Activated CD4-positive, alpha-beta memory T cell treated with anti-CD3 and anti-CD28 coated beads for 36 hours (primary cell): ENCODE measurements around the gene FLT3LG. TPM values are rescaled to one million over a fixed set of nuclear protein-coding genes. Genes with fewer than 3 reads are reported as not detected.
A peak's percentile ranks its signal among the peaks of the same experiment; 100 is the strongest.

ENCODE experiments used
- CTCF ChIA-PET: fragments of 350-600 bp; sonication (Branson Sonifier 250); formaldehyde crosslinking; loops from one replicate; lab custom pipeline; 2021; ENCODE audit warnings: antibody characterized with exemption, inconsistent platforms; lab: Charles Lee
- POLR2A ChIA-PET: fragments of 350-600 bp; sonication (Branson Sonifier 250); formaldehyde crosslinking; loops from one replicate; lab custom pipeline; 2021; ENCODE audit warnings: antibody characterized with exemption; lab: Charles Lee
- DNase-seq: peaks from one replicate; pipeline ENCODE4 v3.0.0-alpha.2; 2020
- H3K27ac Mint-ChIP-seq: one replicate; pipeline ENCODE4 v1.8.0; 2021; ENCODE audit warnings: mixed read lengths
- H3K27me3 Mint-ChIP-seq: one replicate; pipeline ENCODE4 v1.8.0; 2021; ENCODE audit warnings: mixed read lengths
- H3K36me3 Mint-ChIP-seq: one replicate; pipeline ENCODE4 v1.8.0; 2021; ENCODE audit warnings: mixed read lengths
- H3K4me1 Mint-ChIP-seq: one replicate; pipeline ENCODE4 v1.8.0; 2021; ENCODE audit warnings: low read depth, mixed read lengths
- H3K4me3 Mint-ChIP-seq: one replicate; pipeline ENCODE4 v1.8.0; 2021; ENCODE audit warnings: mild to moderate bottlenecking, mixed read lengths
- H3K9me3 Mint-ChIP-seq: one replicate; pipeline ENCODE4 v1.8.0; 2021; ENCODE audit warnings: mixed read lengths
- intact Hi-C: fragments of 100-400 bp; cut with micrococcal nuclease; formaldehyde crosslinking; loops from one replicate; pipeline ENCODE4 v1.15.1; 2023
- total RNA-seq, 2 experiments: library from RNA; stranded (reverse); gene quantifications; one replicate each; pipeline ENCODE4 v1.2.3, GENCODE V29; 2021

Gene FLT3LG
- total RNA-seq, 2 experiments from 2014 or later: 50.1 to 51.0 TPM

GRCh38 chr19:49479975-49480628, 6.1 kb downstream of the FLT3LG start:
- no peak overlapping the region for H3K4me3 Mint-ChIP-seq
- peaks cover 19% of the 10 kb centered on the region for H3K4me1 Mint-ChIP-seq
- DNase-seq: no peak
- H3K27me3 Mint-ChIP-seq: no peaks in the 10 kb centered on the region
- no peak overlapping the region for H3K27ac Mint-ChIP-seq
- ChIA-PET CTCF (no interaction called here), POLR2A (no interaction called here)
- H3K9me3 Mint-ChIP-seq: no peaks in the 10 kb centered on the region
- intact Hi-C loops: loop anchor here (10.0 kb wide), 2 partner anchors 215 to 255 kb away; no protein-coding TSS in a partner anchor
- H3K36me3 Mint-ChIP-seq: peaks cover 22% of the 10 kb centered on the region

GRCh38 chr19:49481020-49481683, 7.1 kb downstream of the FLT3LG start:
- Mint-ChIP-seq H3K36me3 (peaks cover 16% of the 10 kb centered on the region), H3K9me3 (no peaks in the 10 kb centered on the region), H3K27ac (peak overlapping the region; percentile 34), H3K4me3 (no peak overlapping the region), H3K4me1 (peaks cover 12% of the 10 kb centered on the region), H3K27me3 (no peaks in the 10 kb centered on the region)
- POLR2A ChIA-PET: interaction anchor here (0.6 kb wide), 1 partner anchor 345 kb away, joined by 4 read pairs; no protein-coding TSS in a partner anchor
- DNase-seq: no peak
- CTCF ChIA-PET: no interaction called here
- intact Hi-C loops: no loop called here

GRCh38 chr19:49486232-49486631, 12.2 kb downstream of the FLT3LG start:
- H3K27me3 Mint-ChIP-seq: peaks cover 3% of the 10 kb centered on the region
- ChIA-PET CTCF (interaction anchor here (1.9 to 2.4 kb wide), 2 partner anchors 10 to 13 kb away, joined by 6 to 12 read pairs; partner anchors contain the start of gene FLT3LG), POLR2A (interaction anchor here (1.0 kb wide), 1 partner anchor 10 kb away, joined by 3 read pairs; no protein-coding TSS in a partner anchor)
- H3K9me3 Mint-ChIP-seq: no peaks in the 10 kb centered on the region
- H3K4me3 Mint-ChIP-seq: peak overlapping the region; percentile 18
- H3K4me1 Mint-ChIP-seq: peaks cover 21% of the 10 kb centered on the region
- peaks cover 47% of the 10 kb centered on the region for H3K36me3 Mint-ChIP-seq
- peak overlapping the region; percentile 83 for H3K27ac Mint-ChIP-seq
- DNase-seq: no peak
- intact Hi-C loops: loop anchor here (2.0 kb wide), 1 partner anchor 15 kb away; no protein-coding TSS in a partner anchor

DNA sequence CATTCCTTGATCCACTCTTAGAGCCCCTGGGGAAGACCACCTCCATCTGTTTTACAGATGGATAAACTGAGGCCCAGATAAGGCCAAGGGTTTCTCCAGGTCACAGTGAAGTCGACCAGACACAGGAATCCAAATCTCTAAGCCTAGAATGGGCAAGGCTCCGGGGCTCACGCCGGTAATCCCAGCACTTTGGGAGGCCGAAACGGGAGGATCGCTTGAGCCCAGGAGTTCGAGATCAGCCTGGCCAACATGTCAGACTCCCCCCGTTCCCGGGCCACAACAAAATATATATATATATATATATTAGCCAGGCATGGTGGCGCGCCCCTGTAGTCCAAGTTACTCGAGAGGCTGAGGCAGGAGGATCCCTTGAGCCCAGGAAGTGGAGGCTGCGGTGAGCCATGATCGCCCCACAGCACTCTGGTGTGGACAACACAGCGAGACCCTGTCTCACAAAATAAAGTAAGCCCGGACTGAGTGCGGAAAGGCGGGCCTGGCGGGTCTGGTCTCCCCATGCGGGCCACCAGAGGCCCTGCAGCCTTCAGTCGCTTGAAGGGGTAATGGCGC, 12.8 kb downstream of the FLT3LG start:
- Mint-ChIP-seq H3K9me3 (no peaks in the 10 kb centered on the region), H3K4me1 (peaks cover 23% of the 10 kb centered on the region), H3K4me3 (peak overlapping the region; percentile 94), H3K36me3 (peaks cover 51% of the 10 kb centered on the region), H3K27me3 (peaks cover 3% of the 10 kb centered on the region), H3K27ac (peak overlapping the region; percentile 97)
- intact Hi-C loops: loop anchor here (1.0 to 2.0 kb wide), 4 partner anchors 10 to 33 kb away; partner anchors contain the start of genes ALDH16A1 and RPS11
- no peak for DNase-seq
- ChIA-PET CTCF (interaction anchor here (1.1 to 2.4 kb wide), 2 partner anchors 11 kb away, joined by 4 to 12 read pairs; no protein-coding TSS in a partner anchor), POLR2A (interaction anchor here (1.0 to 3.0 kb wide), 4 partner anchors 10 to 35 kb away, joined by 3 to 15 read pairs (median 6); partner anchors contain the start of gene PIH1D1)

DNA sequence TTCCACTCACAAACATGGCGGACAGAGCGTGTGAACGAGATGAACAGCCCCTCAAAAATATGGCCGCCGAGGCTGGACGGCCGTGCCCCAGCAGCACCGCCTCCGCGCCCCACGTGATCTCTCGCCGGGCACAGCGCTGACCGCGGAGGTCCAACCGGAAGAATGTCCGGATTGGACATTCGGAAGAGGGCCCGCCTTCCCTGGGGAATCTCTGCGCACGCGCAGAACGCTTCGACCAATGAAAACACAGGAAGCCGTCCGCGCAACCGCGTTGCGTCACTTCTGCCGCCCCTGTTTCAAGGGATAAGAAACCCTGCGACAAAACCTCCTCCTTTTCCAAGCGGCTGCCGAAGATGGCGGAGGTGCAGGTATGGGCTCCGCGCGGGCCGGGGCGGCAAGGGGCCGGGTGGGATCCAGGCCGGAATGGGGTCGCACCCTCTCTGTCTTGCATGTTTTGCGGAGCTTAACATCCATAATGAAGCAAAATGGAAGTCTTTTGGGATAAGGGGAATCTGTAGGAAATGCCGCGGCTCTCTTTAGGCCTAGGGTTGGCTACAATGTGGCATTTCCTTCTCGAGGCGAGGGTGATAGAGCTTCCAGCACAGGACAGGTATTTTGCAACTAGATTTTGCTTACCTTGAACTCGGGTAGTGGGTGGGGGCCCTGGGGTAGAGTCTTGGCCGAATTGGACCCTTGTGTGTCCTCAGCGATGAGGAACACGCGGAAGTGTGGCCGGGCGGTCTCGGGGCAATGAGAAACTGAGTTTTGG, 13.4 kb downstream of the FLT3LG start, which contains the start of gene RPL13A:
TSS of gene RPL13A (plus strand) at position 332 of the 769 bp plus-strand sequence. CDS start at position 354, 22 bp downstream.
- Mint-ChIP-seq H3K36me3 (peaks cover 57% of the 10 kb centered on the region), H3K4me1 (peaks cover 24% of the 10 kb centered on the region), H3K27ac (peak within 1 kb of the TSS; percentile 97), H3K4me3 (peak within 1 kb of the TSS; percentile 94), H3K27me3 (peaks cover 3% of the 10 kb centered on the region), H3K9me3 (no peaks in the 10 kb centered on the region)
- ChIA-PET POLR2A (interaction anchor here (0.8 to 3.0 kb wide), 9 partner anchors 9 to 189 kb away, joined by 3 to 15 read pairs (median 4); partner anchors contain the start of genes ALDH16A1 and PIH1D1), CTCF (interaction anchor here (1.1 kb wide), 1 partner anchor 12 kb away, joined by 4 read pairs; no protein-coding TSS in a partner anchor)
- DNase-seq: peak; percentile 100
- intact Hi-C loops: loop anchor here (1.0 to 2.0 kb wide), 4 partner anchors 9 to 34 kb away; partner anchors contain the start of genes ALDH16A1 and RPS11

- intact Hi-C loops: no loop called here
- peaks cover 64% of the 10 kb centered on the region for H3K36me3 Mint-ChIP-seq
Observed at GRCh38 chr19:49488046-49488862, 14.2 kb downstream of the FLT3LG start.

GRCh38 chr19:49488863-49489537, 15.0 kb downstream of the FLT3LG start:
- CTCF ChIA-PET: interaction anchor here (0.6 to 1.6 kb wide), 5 partner anchors 10 to 57 kb away, joined by 3 to 7 read pairs (median 3); no protein-coding TSS in a partner anchor
- DNase-seq: no peak

More at GRCh38 chr19:49488046-49488862, 14.2 kb downstream of the FLT3LG start:
- H3K27me3 Mint-ChIP-seq: peaks cover 3% of the 10 kb centered on the region
- no peaks in the 10 kb centered on the region for H3K9me3 Mint-ChIP-seq
- no peak for DNase-seq
- CTCF ChIA-PET: interaction anchor here (0.9 to 1.6 kb wide), 4 partner anchors 12 to 58 kb away, joined by 3 to 7 read pairs (median 4); no protein-coding TSS in a partner anchor
- H3K27ac Mint-ChIP-seq: peak overlapping the region; percentile 97
- H3K4me3 Mint-ChIP-seq: peak overlapping the region; percentile 94
- POLR2A ChIA-PET: interaction anchor here (0.7 to 3.0 kb wide), 10 partner anchors 9 to 188 kb away, joined by 3 to 15 read pairs (median 4); partner anchors contain the start of genes ALDH16A1 and PIH1D1
- peaks cover 29% of the 10 kb centered on the region for H3K4me1 Mint-ChIP-seq

GRCh38 chr19:49489601-49490167, 15.7 kb downstream of the FLT3LG start:
- ChIA-PET POLR2A (interaction anchor here (1.0 to 3.0 kb wide), 5 partner anchors 14 to 151 kb away, joined by 3 to 15 read pairs (median 5); no protein-coding TSS in a partner anchor), CTCF (interaction anchor here (0.7 to 1.6 kb wide), 3 partner anchors 9 to 14 kb away, joined by 3 to 7 read pairs (median 3); no protein-coding TSS in a partner anchor)
- peak; percentile 72 for DNase-seq
- peaks cover 3% of the 10 kb centered on the region for H3K27me3 Mint-ChIP-seq
- peaks cover 64% of the 10 kb centered on the region for H3K36me3 Mint-ChIP-seq
- intact Hi-C loops: no loop called here
- H3K4me1 Mint-ChIP-seq: peaks cover 31% of the 10 kb centered on the region
- H3K27ac Mint-ChIP-seq: peak overlapping the region; percentile 97
- peak overlapping the region; percentile 94 for H3K4me3 Mint-ChIP-seq
- H3K9me3 Mint-ChIP-seq: no peaks in the 10 kb centered on the region

More at GRCh38 chr19:49488863-49489537, 15.0 kb downstream of the FLT3LG start:
- H3K4me3 Mint-ChIP-seq: peak overlapping the region; percentile 94
- H3K36me3 Mint-ChIP-seq: peaks cover 64% of the 10 kb centered on the region
- H3K9me3 Mint-ChIP-seq: no peaks in the 10 kb centered on the region
- peaks cover 3% of the 10 kb centered on the region for H3K27me3 Mint-ChIP-seq
- peak overlapping the region; percentile 97 for H3K27ac Mint-ChIP-seq
- intact Hi-C loops: no loop called here
- H3K4me1 Mint-ChIP-seq: peaks cover 30% of the 10 kb centered on the region
- POLR2A ChIA-PET: interaction anchor here (0.6 to 3.0 kb wide), 9 partner anchors 10 to 152 kb away, joined by 3 to 15 read pairs (median 4); partner anchors contain the start of gene ALDH16A1

- ChIA-PET POLR2A (interaction anchor here (0.9 to 1.6 kb wide), 2 partner anchors 15 to 18 kb away, joined by 3 read pairs; no protein-coding TSS in a partner anchor), CTCF (interaction anchor here (1.3 kb wide), 1 partner anchor 14 kb away, joined by 7 read pairs; no protein-coding TSS in a partner anchor)
- H3K27ac Mint-ChIP-seq: peak overlapping the region; percentile 97
- H3K4me3 Mint-ChIP-seq: peak overlapping the region; percentile 94
- peaks cover 64% of the 10 kb centered on the region for H3K36me3 Mint-ChIP-seq
- intact Hi-C loops: no loop called here
- DNase-seq: peak; percentile 60
- peaks cover 35% of the 10 kb centered on the region for H3K4me1 Mint-ChIP-seq
- H3K9me3 Mint-ChIP-seq: no peaks in the 10 kb centered on the region
- peaks cover 3% of the 10 kb centered on the region for H3K27me3 Mint-ChIP-seq
Observed at GRCh38 chr19:49490287-49491029, 16.4 kb downstream of the FLT3LG start.
